OCI-LY1 (cell line): ENCODE results near the gene MYCBP2.
"Not testable (repeated sequence)": the region's sequence is repeated elsewhere in the genome, so short reads cannot be mapped to it uniquely, and the experiment has no call there.

Source experiments
- H2AFZ ChIP-seq: fragments of 200-600 bp; sonication (generic), shearing (Covaris generic); 2 replicates; pipeline ENCODE4 v1.6.0; 2014; ENCODE audit warnings: antibody characterized with exemption, mild to moderate bottlenecking, low read length
- H3F3A ChIP-seq: fragments of 200-600 bp; sonication (generic), shearing (Covaris generic); 2 replicates; pipeline ENCODE4 v1.6.0; 2014; ENCODE audit warnings: mild to moderate bottlenecking, antibody characterized with exemption, low read length, moderate library complexity; ENCODE audit not compliant: insufficient read depth
- H3K27ac ChIP-seq: fragments of 200-600 bp; sonication (generic); 2 replicates; pipeline ENCODE4 v1.5.1; 2014; ENCODE audit warnings: low read length, mixed run types, mild to moderate bottlenecking, low read depth; ENCODE audit not compliant: poor library complexity, severe bottlenecking
- H3K27me3 ChIP-seq: fragments of 200-600 bp; sonication (generic); 2 replicates; pipeline ENCODE4 v1.6.0; 2014; ENCODE audit warnings: antibody characterized with exemption, mild to moderate bottlenecking, low read length, moderate library complexity; ENCODE audit not compliant: insufficient read depth
- H3K36me3 ChIP-seq: fragments of 200-600 bp; sonication (generic); 2 replicates; pipeline ENCODE4 v1.6.1; 2014; ENCODE audit warnings: mild to moderate bottlenecking, antibody characterized with exemption, low read length, moderate library complexity, mixed read lengths; ENCODE audit not compliant: insufficient read depth
- H3K4me1 ChIP-seq: fragments of 200-600 bp; sonication (generic); 2 replicates; pipeline ENCODE4 v1.5.1; 2014; ENCODE audit warnings: mild to moderate bottlenecking, low read length, moderate library complexity; ENCODE audit not compliant: insufficient read depth, severe bottlenecking
- H3K4me2 ChIP-seq: fragments of 200-600 bp; sonication (generic), shearing (Covaris generic); 2 replicates; pipeline ENCODE4 v1.6.1; 2014; ENCODE audit warnings: low read length
- H3K4me3 ChIP-seq: fragments of 200-600 bp; sonication (generic); 2 replicates; pipeline ENCODE4 v1.5.1; 2014; ENCODE audit warnings: low read length, low read depth, mild to moderate bottlenecking, mixed read lengths; ENCODE audit not compliant: poor library complexity, severe bottlenecking
- H3K79me2 ChIP-seq: fragments of 200-600 bp; shearing (Covaris generic); 2 replicates; pipeline ENCODE4 v1.6.1; 2016; ENCODE audit warnings: mixed run types, low read length, mixed read lengths; ENCODE audit not compliant: insufficient read depth
- H3K9ac ChIP-seq: fragments of 200-600 bp; sonication (generic), shearing (Covaris generic); 2 replicates; pipeline ENCODE4 v1.6.1; 2014; ENCODE audit warnings: mild to moderate bottlenecking, low read length, mixed read lengths
- H3K9me2 ChIP-seq: fragments of 200-600 bp; sonication (generic), shearing (Covaris generic); 2 replicates; pipeline ENCODE4 v1.6.1; 2014; ENCODE audit warnings: low read depth, mild to moderate bottlenecking, low read length, mixed read lengths
- H3K9me3 ChIP-seq: fragments of 200-600 bp; shearing (Covaris generic); 2 replicates; pipeline ENCODE4 v1.6.1; 2014; ENCODE audit warnings: low read length, mixed read lengths
- H4K20me1 ChIP-seq: fragments of 200-600 bp; sonication (generic), shearing (Covaris generic); 2 replicates; pipeline ENCODE4 v1.6.0; 2016; ENCODE audit warnings: mild to moderate bottlenecking, low read length; ENCODE audit not compliant: insufficient read depth
- CTCF ChIP-seq: fragments of 200-600 bp; sonication (generic), shearing (Covaris generic); IDR thresholded peaks from 2 replicates; pipeline ENCODE4 v1.5.1; 2017; ENCODE audit warnings: mild to moderate bottlenecking, antibody characterized with exemption, low read length, moderate library complexity, mixed read lengths
- EZH2 ChIP-seq: fragments of 200-600 bp; sonication (generic), shearing (Covaris generic); IDR thresholded peaks from 2 replicates; pipeline ENCODE4 v1.8.0; 2017; ENCODE audit warnings: borderline replicate concordance, mixed run types, mild to moderate bottlenecking, antibody characterized with exemption, low read length, moderate library complexity, mixed read lengths

The MYCBP2 gene

GRCh38 chr13:77350811-77351210, 23.9 kb upstream of the MYCBP2 start:
- H3K9me2 ChIP-seq: no peaks in the 10 kb centered on the region
- no peak overlapping the region for H3K27ac ChIP-seq
- H3K9ac ChIP-seq: no peak overlapping the region
- no peaks in the 10 kb centered on the region for H3K36me3 ChIP-seq
- no peak overlapping the region for H2AFZ ChIP-seq
- no peak overlapping the region for H3K4me2 ChIP-seq
- no peak for TF ChIP-seq CTCF
- TF ChIP-seq EZH2: no peak
- no peak overlapping the region for H3K4me3 ChIP-seq
- H3K9me3 ChIP-seq: no peaks in the 10 kb centered on the region
- H3F3A ChIP-seq: no peaks in the 10 kb centered on the region
- no peaks in the 10 kb centered on the region for H4K20me1 ChIP-seq
- peaks cover 18% of the 10 kb centered on the region for H3K4me1 ChIP-seq
- H3K27me3 ChIP-seq: no peaks in the 10 kb centered on the region
- no peaks in the 10 kb centered on the region for H3K79me2 ChIP-seq

DNA sequence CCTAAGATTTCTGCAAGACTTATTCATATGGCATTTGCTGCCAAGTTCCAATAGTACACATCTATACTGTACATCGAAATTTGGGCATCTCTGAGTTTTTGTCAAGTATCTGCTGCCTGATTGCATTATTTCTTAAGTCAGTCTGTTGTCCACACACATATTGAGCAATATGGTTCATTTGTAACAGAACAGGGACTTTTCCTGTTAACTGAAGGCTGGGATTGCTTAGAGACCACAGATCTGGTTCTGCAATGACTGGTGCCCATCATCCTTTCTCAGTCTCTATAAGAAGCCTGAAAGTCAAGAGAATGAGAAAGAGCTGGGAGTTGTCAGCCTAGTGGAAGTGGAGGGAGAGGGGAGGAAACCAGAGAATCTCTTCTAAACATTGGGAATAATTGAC, 22.5 kb upstream of the MYCBP2 start:
- Histone ChIP-seq H3K9me2 (no peaks in the 10 kb centered on the region), H4K20me1 (no peaks in the 10 kb centered on the region), H3K4me2 (no peak overlapping the region), H3K9me3 (no peaks in the 10 kb centered on the region), H3K27ac (no peak overlapping the region), H3K4me1 (peaks cover 28% of the 10 kb centered on the region), H3K27me3 (no peaks in the 10 kb centered on the region), H2AFZ (no peak overlapping the region), H3K4me3 (no peak overlapping the region), H3K9ac (no peak overlapping the region), H3F3A (no peaks in the 10 kb centered on the region), H3K36me3 (no peaks in the 10 kb centered on the region), H3K79me2 (no peaks in the 10 kb centered on the region)
- TF ChIP-seq EZH2 (no peak), CTCF (no peak)

GRCh38 chr13:77347351-77347750, 20.5 kb upstream of the MYCBP2 start:
- not testable (repeated sequence) for H3K4me3 ChIP-seq, H3K9me2 ChIP-seq, H3K4me2 ChIP-seq, H4K20me1 ChIP-seq, H2AFZ ChIP-seq, H3K9ac ChIP-seq, H3F3A ChIP-seq, H3K27me3 ChIP-seq, H3K27ac ChIP-seq, H3K9me3 ChIP-seq, H3K79me2 ChIP-seq, H3K36me3 ChIP-seq
- H3K4me1 ChIP-seq: peaks cover 18% of the 10 kb centered on the region

DNA sequence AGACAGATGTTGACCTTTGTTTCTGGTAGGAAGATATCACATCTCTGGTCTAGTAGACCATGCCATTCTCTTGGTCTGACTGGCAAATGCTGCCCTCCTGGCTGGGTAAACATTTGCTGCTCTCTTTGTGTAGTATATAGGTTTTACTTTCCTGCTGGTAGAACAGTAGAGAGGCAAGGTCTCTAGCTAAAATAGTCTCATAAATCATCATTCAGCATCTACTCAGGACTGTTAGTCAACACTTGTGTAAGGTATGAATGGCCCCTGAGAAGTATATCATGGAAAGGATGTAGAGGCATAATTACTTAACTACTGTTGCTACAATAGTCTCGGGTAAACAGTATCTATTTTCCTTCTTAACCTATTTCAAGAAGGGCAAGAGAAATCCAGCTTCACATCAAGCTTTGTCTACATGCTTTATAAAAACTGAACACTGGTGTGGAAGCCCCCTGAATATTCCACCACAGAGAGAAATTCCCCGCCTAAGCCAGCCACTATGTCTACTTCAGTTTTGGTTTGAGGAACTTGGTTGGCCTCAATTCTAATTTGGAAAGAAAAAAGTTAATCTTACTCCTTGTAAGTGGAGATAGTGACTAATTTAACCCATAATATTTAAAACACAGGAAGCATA, 18.4 kb upstream of the MYCBP2 start:
- H2AFZ ChIP-seq: peak overlapping the region; percentile 95

More for the DNA sequence above, 18.4 kb upstream of the MYCBP2 start:
- Histone ChIP-seq H3K27me3 (no peaks in the 10 kb centered on the region), H3K9ac (no peak overlapping the region; the same call in 1 of the 2 replicates), H3K4me3 (no peak overlapping the region), H3K79me2 (no peaks in the 10 kb centered on the region), H4K20me1 (no peaks in the 10 kb centered on the region), H3K36me3 (no peaks in the 10 kb centered on the region), H3K4me2 (peak overlapping the region; percentile 24), H3K9me2 (no peaks in the 10 kb centered on the region), H3K4me1 (peaks cover 32% of the 10 kb centered on the region), H3F3A (no peaks in the 10 kb centered on the region), H3K27ac (peak overlapping the region; percentile 56), H3K9me3 (no peaks in the 10 kb centered on the region)
- TF ChIP-seq CTCF (no peak), EZH2 (no peak)
